ENCODE data around the gene DUSP12.

Gene DUSP12

GRCh38 chr1:161749509-161750407, at the start of gene DUSP12:
Gene DUSP12 (plus strand): TSS chr1:161749786. CDS start chr1:161749802, 16 bp downstream.
- in situ Hi-C loops (cut with HindIII; ENCODE audit: low sequenced_read_pairs) = loop anchor here (25.0 kb wide), 1 partner anchor 537 kb away; the partner anchor contains the start of genes APOA2, FCER1G and NDUFS2
- peak within 1 kb of the TSS; percentile 70 for H3K4me3 ChIP-seq (ENCODE audit: low read depth, low read length)
- peak; percentile 89 for DNase-seq (ENCODE audit: low read depth)
- TF ChIP-seq CTCF (IDR thresholded peaks at IDR 0.05; ENCODE audit: low read depth, low read length, missing control alignments) = no peak

GRCh38 chr1:161702250-161702649, 47.3 kb upstream of the DUSP12 start:
- no peak for TF ChIP-seq CTCF (IDR thresholded peaks at IDR 0.05; ENCODE audit: low read depth, low read length, missing control alignments)
- no peak overlapping the region for H3K4me3 ChIP-seq (ENCODE audit: low read depth, low read length)
- in situ Hi-C loops (cut with HindIII; ENCODE audit: low sequenced_read_pairs) = no loop called here
- DNase-seq (ENCODE audit: low read depth) = no peak

- TF ChIP-seq CTCF (IDR thresholded peaks at IDR 0.05; ENCODE audit: low read depth, low read length, missing control alignments) = no peak
- H3K4me3 ChIP-seq (ENCODE audit: low read depth, low read length) = no peak overlapping the region
- in situ Hi-C loops (cut with HindIII; ENCODE audit: low sequenced_read_pairs) = no loop called here
- no peak for DNase-seq (ENCODE audit: low read depth)
These were observed 44.0 kb upstream of the DUSP12 start for GRCh38 chr1:161705537-161705936.

- DNase-seq (ENCODE audit: low read depth) = no peak
- no peak overlapping the region for H3K4me3 ChIP-seq (ENCODE audit: low read depth, low read length)
- no peak for TF ChIP-seq CTCF (IDR thresholded peaks at IDR 0.05; ENCODE audit: low read depth, low read length, missing control alignments)
- in situ Hi-C loops (cut with HindIII; ENCODE audit: low sequenced_read_pairs) = no loop called here
These were observed 43.5 kb upstream of the DUSP12 start for GRCh38 chr1:161706113-161706481.

GRCh38 chr1:161706482-161707347, 42.9 kb upstream of the DUSP12 start, which contains the start of gene FCRLA:
Gene FCRLA (plus strand): TSS chr1:161707229. CDS start chr1:161707265, 36 bp downstream.
- DNase-seq (ENCODE audit: low read depth) = peak; percentile 60
- in situ Hi-C loops (cut with HindIII; ENCODE audit: low sequenced_read_pairs) = no loop called here
- H3K4me3 ChIP-seq (ENCODE audit: low read depth, low read length) = no peak within 1 kb of the TSS
- TF ChIP-seq CTCF (IDR thresholded peaks at IDR 0.05; ENCODE audit: low read depth, low read length, missing control alignments) = no peak

- in situ Hi-C loops (cut with HindIII; ENCODE audit: low sequenced_read_pairs) = no loop called here
These were observed 42.1 kb upstream of the DUSP12 start for GRCh38 chr1:161707503-161707902.

More at GRCh38 chr1:161707503-161707902, 42.1 kb upstream of the DUSP12 start:
- no peak for TF ChIP-seq CTCF (IDR thresholded peaks at IDR 0.05; ENCODE audit: low read depth, low read length, missing control alignments)
- no peak overlapping the region for H3K4me3 ChIP-seq (ENCODE audit: low read depth, low read length)
- DNase-seq (ENCODE audit: low read depth) = no peak
